Stimulated activated CD8-positive, alpha-beta memory T cell treated with anti-CD3 and anti-CD28 coated beads, Interleukin-15, amount 100 ng/mL, for 24 hours (primary cell): ENCODE data around the gene IFT25.
"Not testable (repeated sequence)": the region's sequence is repeated elsewhere in the genome, so short reads cannot be mapped to it uniquely, and the experiment has no call there.

Experiments
- DNase-seq: peaks from one replicate; pipeline ENCODE4 v3.0.0-alpha.2; 2020; ENCODE audit warnings: low read depth

Gene IFT25

DNA sequence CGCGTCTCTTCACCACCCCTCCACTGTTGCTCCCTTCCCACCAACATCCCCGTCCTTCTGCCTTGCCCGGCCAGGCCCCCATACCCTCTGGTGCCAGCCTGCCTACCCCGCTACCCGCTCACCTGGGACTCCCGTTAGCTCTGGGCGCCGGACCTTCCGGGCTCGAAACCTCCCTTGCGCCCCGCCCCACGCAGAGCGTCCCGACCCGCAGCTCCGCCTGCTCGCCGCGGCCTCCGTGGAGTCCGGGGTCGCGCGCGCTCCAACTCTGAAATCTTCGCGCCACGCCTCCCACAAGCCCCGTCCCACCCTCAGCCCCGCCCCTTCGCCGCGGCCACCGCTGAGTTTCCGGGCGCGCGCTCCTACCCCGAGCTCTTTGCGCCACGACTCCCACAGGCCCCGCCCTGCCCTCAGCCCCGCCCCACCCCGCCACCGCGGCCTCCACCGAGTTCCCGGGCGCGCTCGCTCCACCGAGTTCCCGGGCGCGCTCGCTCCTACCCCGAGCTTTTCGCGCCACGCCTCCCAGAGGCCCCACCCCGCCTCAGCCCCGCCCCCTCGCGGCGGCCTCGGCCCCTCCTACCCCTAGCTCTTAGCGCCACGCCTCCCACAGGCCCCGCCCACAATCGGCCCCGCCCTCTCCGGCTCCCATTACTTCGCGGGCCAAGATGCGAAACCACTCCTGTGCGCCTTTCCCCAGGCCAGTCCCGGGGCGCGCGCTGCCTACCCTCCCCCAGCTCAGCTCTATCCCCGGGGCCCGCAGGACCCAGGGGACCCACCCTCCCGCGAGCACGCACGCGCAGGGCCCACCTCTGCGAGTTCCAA, at the start of gene IFT25:
Gene IFT25, minus strand, starts transcription at position 267 of the 819 bp plus-strand sequence. CDS start 5,617 bp downstream, outside the sequence.
- peak; percentile 100 for DNase-seq

DNA sequence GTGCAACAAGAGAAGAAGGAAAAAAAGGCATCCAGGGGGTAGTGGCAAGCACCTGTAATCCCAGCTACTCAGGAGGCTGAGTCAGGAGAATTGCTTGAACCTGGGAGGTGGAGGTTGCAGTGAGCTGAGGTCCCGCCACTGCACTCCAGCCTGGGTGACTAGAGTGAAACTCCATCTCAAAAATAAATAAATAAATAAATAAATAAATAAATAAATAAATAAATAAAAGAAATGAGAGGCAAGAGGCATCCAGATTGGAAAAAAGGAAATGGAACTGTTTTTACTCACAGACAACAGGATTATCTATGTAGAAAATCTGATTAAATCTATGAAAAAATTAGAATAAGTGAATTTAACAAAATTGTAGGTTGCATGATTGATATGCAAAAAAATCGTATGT, 49.0 kb upstream of the IFT25 start:
- DNase-seq: not testable (repeated sequence)

DNA sequence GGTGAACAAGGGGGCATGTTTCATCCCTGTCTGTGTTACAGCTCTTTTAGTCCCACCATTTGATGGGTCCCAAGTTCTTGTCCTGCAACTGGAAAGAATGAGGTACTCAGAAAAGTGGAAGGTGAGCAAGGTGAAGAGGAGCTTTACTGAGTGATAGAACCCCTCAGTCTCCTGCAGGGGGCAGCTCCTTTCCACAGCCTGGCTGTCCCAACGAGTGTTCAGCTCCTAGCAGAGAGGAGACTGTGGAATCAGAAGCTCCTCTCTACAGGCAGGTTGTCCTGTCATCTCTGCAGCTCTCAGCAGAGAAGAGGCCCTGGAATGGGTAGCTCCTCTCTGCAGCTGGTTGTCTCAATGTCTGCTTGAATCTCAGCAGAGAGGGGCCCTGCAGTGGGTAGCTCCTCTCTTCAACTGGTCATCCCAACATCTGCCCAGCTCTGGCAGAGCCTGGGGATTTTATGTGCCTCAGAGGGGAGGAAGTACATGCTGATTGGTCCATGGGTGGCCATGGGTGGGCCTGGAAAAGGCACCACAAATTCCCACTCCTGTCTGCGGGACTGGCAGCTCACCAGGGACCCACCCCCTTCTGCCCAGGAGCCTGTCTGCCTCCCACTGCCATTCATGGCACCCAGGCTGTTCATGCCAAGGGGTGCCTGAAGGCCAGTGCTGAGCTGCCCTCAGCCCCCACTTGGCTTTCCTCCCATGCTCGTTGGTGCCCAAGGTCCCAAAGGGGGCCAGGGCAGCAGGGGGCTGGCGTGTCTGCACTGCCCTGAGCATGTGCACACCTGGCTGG, 46.8 kb upstream of the IFT25 start:
- no peak for DNase-seq

DNA sequence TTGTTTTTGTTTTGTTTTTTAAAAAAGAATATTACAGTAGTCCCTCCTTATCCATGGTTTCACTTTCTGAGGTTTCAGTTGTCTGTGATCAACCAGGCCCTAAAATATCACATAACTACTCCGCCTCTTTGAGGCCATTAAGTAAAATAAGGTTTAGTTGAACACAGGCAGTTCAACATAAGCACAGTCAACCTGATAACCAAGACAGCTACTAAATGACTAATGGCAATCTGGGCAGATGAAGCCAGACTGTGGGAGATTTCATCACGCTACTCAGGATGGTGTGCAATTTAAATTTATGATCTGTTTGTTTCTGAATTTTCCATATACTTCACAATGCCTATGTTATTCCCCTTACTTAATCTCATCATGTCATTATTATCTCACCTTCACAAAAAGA, 42.4 kb upstream of the IFT25 start:
- DNase-seq: no peak

- no peak for DNase-seq
These were observed 41.0 kb upstream of the IFT25 start for GRCh38 chr1:53986458-53986857.

- no peak for DNase-seq
These were observed 39.2 kb upstream of the IFT25 start for GRCh38 chr1:53984726-53985125.

- no peak for DNase-seq
These were observed 37.2 kb upstream of the IFT25 start for GRCh38 chr1:53982763-53983104.

DNA sequence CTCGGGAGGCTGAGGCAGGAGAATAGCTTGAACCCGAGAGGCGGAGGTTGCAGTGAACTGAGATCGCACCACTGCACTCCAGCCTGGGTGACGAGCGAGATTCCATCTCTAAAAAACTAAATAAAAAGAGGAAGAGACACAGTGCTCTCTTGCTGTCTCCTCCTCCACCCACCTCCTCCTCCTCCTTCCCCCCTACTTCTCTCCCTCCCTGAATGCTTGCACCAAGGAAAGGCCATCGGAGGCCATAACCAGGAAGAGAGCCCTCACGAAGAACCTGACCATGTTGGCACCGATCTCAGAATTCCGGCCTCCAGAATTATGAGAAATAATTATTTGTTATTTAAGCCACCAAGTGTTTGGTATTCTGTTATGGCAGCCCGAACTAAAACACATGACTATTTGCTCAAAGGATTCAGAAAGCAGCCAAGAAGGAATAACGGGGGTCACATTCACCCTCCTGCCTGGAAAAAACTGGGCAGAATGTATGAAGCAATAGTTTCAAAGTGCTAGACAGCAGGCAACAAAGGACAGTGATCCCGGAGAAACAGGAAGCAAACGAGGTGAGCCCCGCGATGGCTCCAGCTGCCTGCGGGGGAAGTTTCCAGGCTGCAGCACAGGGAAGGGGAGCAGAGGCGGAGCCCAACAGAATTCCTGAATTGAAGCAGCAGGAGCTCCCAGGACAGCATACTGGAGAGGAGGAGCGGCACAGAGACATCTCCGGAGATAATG, 36.7 kb upstream of the IFT25 start:
- no peak for DNase-seq

DNA sequence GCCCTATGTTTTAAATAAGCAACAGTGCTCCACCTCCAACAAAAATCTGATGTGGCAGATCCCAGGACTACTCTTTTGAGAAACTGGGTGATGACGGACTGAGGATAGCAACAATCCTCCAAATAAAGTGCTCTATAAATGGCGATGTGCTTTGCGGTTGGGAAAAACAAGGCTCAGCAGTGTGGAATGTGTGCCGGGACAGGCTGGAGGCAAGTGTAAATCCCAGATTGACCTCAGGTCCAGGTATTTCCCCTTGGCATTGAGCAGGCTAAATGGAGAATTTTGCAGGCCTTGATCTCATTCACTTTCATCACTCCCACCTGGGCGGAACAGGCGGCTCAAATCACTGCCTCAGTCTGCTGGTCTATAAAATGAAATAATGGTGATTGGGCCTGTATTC, 35.7 kb upstream of the IFT25 start:
- DNase-seq: no peak

DNA sequence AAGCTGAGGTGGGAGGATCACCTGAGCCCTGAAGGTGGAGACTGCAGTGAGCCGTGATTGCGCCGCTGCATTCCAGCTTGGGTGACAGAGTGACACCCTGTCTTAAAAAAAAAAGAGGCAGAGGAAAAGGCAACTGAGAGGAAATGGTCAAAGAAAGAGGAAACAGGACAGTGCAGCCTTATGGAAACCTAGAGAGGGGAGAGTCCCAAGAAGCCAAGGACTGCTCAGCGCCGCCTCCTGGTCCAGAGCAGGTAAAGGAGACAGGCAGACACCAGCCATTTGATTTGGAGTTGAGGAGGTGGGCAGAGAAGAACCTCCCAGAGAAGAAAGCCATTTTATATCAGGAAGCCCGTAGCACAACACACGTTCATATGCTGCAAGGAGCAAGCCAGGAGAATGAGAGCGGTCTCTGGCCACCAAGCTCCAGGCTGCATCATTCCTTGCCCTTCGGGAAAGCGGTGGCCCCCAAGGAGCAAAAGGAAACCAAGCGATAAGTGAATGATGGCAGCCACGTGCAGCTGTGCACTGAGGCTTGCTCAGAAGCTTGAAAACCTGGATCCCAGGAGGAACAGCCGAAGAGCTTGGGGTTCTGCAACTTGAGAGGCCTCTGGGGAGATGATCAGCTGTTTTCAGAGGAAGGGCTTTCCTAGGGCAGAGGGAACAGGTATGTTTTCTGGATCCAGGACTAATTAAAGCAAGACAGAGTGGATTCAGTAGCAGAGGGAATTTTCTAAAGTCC, 34.4 kb upstream of the IFT25 start:
- DNase-seq: no peak

DNA sequence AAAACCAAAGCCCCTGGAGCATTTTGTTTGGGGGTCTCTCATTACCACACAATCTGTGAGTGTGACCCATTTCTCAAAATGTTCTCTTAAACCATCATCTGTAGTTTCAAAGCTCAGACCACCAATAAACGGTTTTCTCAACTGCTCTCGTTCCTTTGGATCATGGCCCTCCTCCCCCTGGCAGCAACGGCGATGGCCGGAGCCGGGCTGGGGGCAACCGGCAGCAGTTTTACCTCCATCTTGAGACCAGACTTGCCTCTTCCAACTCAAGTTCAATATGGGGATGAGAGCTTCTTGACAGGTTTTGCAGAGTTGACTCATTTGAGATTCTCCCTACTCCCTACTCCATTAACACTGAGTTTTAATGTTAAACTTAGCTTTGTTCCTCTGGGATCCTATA, 30.4 kb upstream of the IFT25 start:
- no peak for DNase-seq

GRCh38 chr1:53971718-53972117, 26.2 kb upstream of the IFT25 start:
- DNase-seq: no peak

DNA sequence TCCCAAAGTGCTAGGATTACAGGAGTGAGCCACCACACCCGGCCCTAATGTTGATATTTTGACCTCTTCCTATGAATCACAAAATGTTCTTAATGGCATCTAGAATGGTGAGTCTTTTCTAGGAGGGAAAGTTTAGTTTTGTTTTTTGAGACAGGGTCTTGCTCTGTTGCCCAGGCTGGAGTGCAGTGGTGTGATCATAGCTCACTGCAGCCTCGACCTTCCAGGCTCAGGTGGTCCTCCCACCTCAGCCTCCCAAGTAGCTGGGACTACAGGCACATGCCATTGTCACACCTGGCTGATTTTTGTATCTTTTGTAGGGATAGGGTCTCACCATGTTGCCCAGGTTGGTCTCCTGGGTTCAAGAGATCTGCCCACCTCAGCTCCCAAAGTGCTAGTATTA, 23.8 kb upstream of the IFT25 start:
- not testable (repeated sequence) for DNase-seq

- no peak for DNase-seq
These were observed 22.6 kb upstream of the IFT25 start for GRCh38 chr1:53968125-53968513.

- DNase-seq: no peak
These were observed 22.1 kb upstream of the IFT25 start for GRCh38 chr1:53967409-53968124.

DNA sequence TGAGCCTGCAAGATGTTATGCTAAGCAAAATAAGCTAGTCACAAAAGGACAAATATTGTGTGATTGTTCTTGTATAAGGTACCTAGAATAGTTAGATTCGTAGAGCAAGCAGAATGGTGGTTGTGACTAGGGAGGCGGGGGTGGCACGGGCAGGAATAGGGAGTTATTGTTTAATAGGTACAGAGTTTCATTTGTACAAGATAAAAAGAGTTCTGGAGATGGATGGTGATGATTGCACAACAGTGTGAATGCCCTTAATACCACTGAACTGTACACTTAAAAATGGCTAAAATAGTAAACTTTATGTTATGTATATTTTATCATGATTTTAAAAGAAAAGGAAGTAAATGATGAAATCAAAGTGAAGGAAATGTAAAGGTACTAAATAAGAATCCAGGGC, 21.3 kb upstream of the IFT25 start:
- DNase-seq: no peak

GRCh38 chr1:53964109-53964508, 18.6 kb upstream of the IFT25 start:
- DNase-seq: no peak

DNA sequence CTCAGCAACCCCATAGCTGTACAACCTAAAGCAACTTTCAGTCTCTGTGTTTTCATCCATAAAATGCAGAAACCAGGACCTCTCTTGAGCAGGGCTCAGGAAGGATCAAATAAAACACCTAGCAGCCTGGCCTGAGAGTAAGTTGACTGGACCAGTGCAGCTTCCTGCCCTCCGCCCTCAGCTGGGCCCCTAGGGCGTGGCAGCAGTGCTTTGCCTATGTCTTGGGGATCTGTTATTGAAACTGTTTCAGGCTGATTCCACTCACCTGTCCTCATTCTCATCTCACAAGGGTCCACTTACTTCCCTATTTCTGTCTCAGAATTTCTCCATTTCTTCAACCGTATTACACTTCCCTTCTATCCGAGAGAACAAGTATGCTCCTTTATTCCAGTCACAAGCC, 18.0 kb upstream of the IFT25 start:
- DNase-seq: no peak

DNA sequence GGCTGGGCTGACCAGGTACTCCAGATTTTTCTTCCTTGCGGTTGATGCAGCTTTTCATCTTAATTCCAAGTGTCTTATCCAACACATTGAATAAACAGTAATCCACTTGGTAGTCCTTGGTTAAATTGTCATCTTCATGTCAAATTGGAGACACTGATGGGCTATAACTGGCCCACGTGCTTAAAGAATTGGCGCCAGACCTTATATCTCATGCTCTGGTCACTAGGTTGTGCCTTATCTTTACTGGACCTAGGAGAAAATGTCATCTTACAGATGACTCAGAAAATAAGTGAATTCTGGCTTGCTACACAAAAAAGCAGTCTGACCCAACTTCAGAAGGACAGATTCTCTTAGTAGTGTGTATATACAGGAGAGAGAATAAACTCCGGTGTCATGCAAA, 16.9 kb upstream of the IFT25 start:
- no peak for DNase-seq

GRCh38 chr1:53959664-53960250, 14.3 kb upstream of the IFT25 start:
- DNase-seq: no peak

DNA sequence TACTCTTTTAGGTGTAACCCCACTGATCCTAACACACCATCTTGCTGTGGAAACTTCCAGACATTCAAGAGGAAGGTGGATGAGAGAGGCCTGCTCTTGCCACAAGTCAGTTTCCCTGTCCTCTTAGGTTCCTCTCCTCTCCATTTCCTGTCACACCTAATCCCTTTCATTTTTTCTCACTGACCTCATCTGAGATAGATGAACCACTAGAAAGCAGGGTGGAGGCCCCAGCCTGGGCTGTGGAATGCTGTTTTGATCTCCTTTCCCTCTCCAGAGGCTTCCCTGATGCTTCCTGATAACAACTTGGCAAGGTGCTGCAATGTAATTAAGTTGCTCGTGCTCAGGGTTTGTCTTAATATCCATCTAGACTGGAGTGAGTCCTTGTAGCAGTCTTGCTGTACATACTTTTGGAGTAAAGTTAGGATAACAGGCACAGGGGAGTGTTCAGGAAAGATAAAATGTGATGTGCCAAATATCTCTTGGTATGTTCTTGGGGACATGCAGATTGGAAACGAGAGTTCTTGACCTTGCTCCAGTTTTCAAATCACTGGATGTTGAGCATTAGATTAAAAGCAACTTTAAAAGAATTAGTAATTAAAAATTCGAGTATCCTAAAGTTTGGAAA, 11.8 kb upstream of the IFT25 start:
- no peak for DNase-seq
